Neural cell (in vitro differentiated cells): ENCODE results near the gene OSBPL5.

Experiments
- CTCF ChIP-seq: fragments of 450-650 bp; IDR thresholded peaks from 2 replicates; pipeline ENCODE4 v1.5.1; 2014; ENCODE audit warnings: antibody characterized with exemption, mild to moderate bottlenecking, moderate library complexity; ENCODE audit not compliant: poor library complexity, severe bottlenecking
- EZH2 ChIP-seq: fragments of 200-600, 300-800 bp; shearing (Covaris generic), sonication (generic); IDR thresholded peaks from 2 replicates; pipeline ENCODE4 v1.6.1; 2014; ENCODE audit warnings: antibody characterized with exemption, low read length, borderline replicate concordance, mild to moderate bottlenecking; ENCODE audit not compliant: insufficient read depth, poor library complexity, severe bottlenecking
- MXI1 ChIP-seq: fragments of 450-650 bp; conservative IDR thresholded peaks from 2 replicates; pipeline ENCODE4 v1.6.1; 2014; ENCODE audit warnings: antibody characterized with exemption, mild to moderate bottlenecking; ENCODE audit not compliant: poor library complexity, severe bottlenecking
- POLR2AphosphoS5 ChIP-seq: IDR thresholded peaks from 2 replicates; pipeline ENCODE4 v1.6.1; 2012

GRCh38 chr11:3214420-3214699, 49.2 kb upstream of the OSBPL5 start:
- TF ChIP-seq POLR2AphosphoS5 (no peak), EZH2 (no peak), CTCF (no peak), MXI1 (no peak)
